ENCODE data around the gene CPED1. TPM values are rescaled to one million over a fixed set of nuclear protein-coding genes. Genes with fewer than 3 reads are reported as not detected.

Gene CPED1
- total RNA-seq, 1 experiment from 2014 or later, result 1.8 TPM

DNA sequence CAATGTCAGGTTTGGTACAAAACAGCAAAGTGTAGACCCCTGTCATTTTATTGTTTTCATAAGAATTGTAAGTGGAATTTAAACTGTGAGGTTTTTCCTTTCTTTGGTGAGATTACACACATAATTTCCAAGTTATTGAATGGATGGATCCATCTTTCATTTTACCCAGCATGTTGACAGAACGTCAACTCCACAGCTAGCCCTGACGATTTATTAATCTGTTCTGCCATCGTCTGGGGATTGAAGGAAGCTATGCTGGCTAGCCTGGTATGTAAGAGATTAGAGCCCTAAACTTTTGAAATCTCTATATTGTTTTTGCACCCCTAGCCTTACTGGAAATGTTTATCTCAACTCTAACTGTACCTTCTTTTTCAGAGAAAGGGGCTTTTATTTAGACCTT lies 348.9 kb downstream of the CPED1 start:
- Histone ChIP-seq H3K9me2 (replicated peaks; ENCODE audit: low read length) (no peaks in the 10 kb centered on the region), H2AFZ (ENCODE audit: low read length) (no peak overlapping the region), H3K4me2 (ENCODE audit: low read length) (no peak overlapping the region), H3K9me3 (ENCODE audit: low read length) (no peaks in the 10 kb centered on the region), H3K79me2 (ENCODE audit: low read length) (no peaks in the 10 kb centered on the region), H3K27ac (ENCODE audit: low read length) (no peak overlapping the region), H4K20me1 (ENCODE audit: low read length) (no peaks in the 10 kb centered on the region), H3K4me1 (ENCODE audit: insufficient read depth, low read length) (no peaks in the 10 kb centered on the region), H3K27me3 (ENCODE audit: low read length) (peaks cover 39% of the 10 kb centered on the region), H3F3A (ENCODE audit: low read length, unreplicated experiment) (no peaks in the 10 kb centered on the region), H3K36me3 (ENCODE audit: low read depth, low read length) (no peaks in the 10 kb centered on the region), H3K4me3 (ENCODE audit: low read length) (no peak overlapping the region), H3K9ac (ENCODE audit: low read length) (no peak overlapping the region)
- ChIA-PET CTCF (interaction anchor here (0.6 kb wide), 2 partner anchors 90 to 211 kb away, joined by 3 read pairs; no protein-coding TSS in a partner anchor), POLR2A (ENCODE audit: unreplicated experiment) (no interaction called here)
- BruUV-seq (replicated peaks), result no TSS peak
- DNase-seq (peak; percentile 56), ATAC-seq (peak; percentile 93)
- TF ChIP-seq, protein P1, sequence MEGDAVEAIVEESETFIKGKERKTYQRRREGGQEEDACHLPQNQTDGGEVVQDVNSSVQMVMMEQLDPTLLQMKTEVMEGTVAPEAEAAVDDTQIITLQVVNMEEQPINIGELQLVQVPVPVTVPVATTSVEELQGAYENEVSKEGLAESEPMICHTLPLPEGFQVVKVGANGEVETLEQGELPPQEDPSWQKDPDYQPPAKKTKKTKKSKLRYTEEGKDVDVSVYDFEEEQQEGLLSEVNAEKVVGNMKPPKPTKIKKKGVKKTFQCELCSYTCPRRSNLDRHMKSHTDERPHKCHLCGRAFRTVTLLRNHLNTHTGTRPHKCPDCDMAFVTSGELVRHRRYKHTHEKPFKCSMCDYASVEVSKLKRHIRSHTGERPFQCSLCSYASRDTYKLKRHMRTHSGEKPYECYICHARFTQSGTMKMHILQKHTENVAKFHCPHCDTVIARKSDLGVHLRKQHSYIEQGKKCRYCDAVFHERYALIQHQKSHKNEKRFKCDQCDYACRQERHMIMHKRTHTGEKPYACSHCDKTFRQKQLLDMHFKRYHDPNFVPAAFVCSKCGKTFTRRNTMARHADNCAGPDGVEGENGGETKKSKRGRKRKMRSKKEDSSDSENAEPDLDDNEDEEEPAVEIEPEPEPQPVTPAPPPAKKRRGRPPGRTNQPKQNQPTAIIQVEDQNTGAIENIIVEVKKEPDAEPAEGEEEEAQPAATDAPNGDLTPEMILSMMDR (conservative IDR thresholded peaks at IDR 0.05; ENCODE audit: low read depth, low read length), result peak; percentile 65
- TF ChIP-seq EZH2phosphoT487 (IDR thresholded peaks at IDR 0.05; ENCODE audit: borderline replicate concordance, low read length) (no peak), EZH2 (IDR thresholded peaks at IDR 0.05; ENCODE audit: low read length, unreplicated experiment) (no peak)
- intact Hi-C loops (cut with micrococcal nuclease), result loop anchor here (1.0 to 10.0 kb wide), 5 partner anchors 63 to 657 kb away; partner anchors contain the start of gene CPED1

DNA sequence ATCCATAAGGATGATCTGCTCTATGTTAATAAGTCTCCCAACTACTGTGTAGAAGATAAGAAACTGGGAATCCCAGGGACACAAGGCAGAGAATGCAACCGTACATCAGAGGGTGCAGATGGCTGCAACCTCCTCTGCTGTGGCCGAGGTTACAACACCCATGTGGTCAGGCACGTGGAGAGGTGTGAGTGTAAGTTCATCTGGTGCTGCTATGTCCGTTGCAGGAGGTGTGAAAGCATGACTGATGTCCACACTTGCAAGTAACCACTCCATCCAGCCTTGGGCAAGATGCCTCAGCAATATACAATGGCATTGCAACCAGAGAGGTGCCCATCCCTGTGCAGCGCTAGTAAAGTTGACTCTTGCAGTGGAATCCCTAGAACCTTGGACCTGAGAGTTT lies 350.6 kb downstream of the CPED1 start:
- H3F3A ChIP-seq (ENCODE audit: low read length, unreplicated experiment), result no peaks in the 10 kb centered on the region
- no peak overlapping the region for H3K4me3 ChIP-seq (ENCODE audit: low read length)
- no TSS peak for BruUV-seq (replicated peaks)

DNA sequence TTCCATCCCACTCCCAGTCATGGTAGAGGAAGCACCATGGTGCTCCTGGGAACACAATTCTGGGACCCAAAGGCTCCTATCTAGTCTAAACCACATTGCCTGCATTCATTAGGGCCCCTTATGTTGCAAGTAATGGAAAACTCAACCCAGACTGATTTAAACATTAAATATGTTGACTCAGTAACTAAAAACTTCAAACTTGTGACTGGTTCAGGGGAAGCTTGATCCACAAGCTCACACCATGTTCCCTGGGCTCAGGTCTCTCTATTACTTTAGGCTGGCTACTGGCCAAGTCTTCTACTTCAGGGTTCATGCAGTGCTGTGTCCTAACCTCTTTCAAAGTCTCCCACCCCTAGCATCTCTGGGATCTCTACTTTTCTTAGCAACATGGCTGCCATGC lies 353.4 kb downstream of the CPED1 start:
- Histone ChIP-seq H3K4me2 (ENCODE audit: low read length) (no peak overlapping the region), H3K9me2 (replicated peaks; ENCODE audit: low read length) (no peaks in the 10 kb centered on the region), H3K9me3 (ENCODE audit: low read length) (no peaks in the 10 kb centered on the region), H3K4me1 (ENCODE audit: insufficient read depth, low read length) (no peaks in the 10 kb centered on the region), H3K9ac (ENCODE audit: low read length) (no peak overlapping the region), H3K4me3 (ENCODE audit: low read length) (no peak overlapping the region), H3K27me3 (ENCODE audit: low read length) (peaks cover 3% of the 10 kb centered on the region; the same call in 1 of the 2 replicates), H3K79me2 (ENCODE audit: low read length) (no peaks in the 10 kb centered on the region), H4K20me1 (ENCODE audit: low read length) (no peaks in the 10 kb centered on the region), H3K27ac (ENCODE audit: low read length) (no peak overlapping the region), H3F3A (ENCODE audit: low read length, unreplicated experiment) (no peaks in the 10 kb centered on the region), H2AFZ (ENCODE audit: low read length) (no peak overlapping the region), H3K36me3 (ENCODE audit: low read depth, low read length) (no peaks in the 10 kb centered on the region)
- DNase-seq (no peak), ATAC-seq (no peak)
- CTCF ChIA-PET, result no interaction called here
- POLR2A ChIA-PET (ENCODE audit: unreplicated experiment), result interaction anchor here (0.6 kb wide), 1 partner anchor 460 kb away, joined by 3 read pairs; no protein-coding TSS in a partner anchor
- TF ChIP-seq EZH2 (IDR thresholded peaks at IDR 0.05; ENCODE audit: low read length, unreplicated experiment) (no peak), EZH2phosphoT487 (IDR thresholded peaks at IDR 0.05; ENCODE audit: borderline replicate concordance, low read length) (no peak)
- TF ChIP-seq, protein P1 (conservative IDR thresholded peaks at IDR 0.05; ENCODE audit: low read depth, low read length), result no peak
- intact Hi-C loops (cut with micrococcal nuclease), result no loop called here
- no TSS peak for BruUV-seq (replicated peaks)

More for the DNA sequence above, 350.6 kb downstream of the CPED1 start:
- intact Hi-C loops (cut with micrococcal nuclease), result loop anchor here (10.0 kb wide), 3 partner anchors 64 to 656 kb away; partner anchors contain the start of gene CPED1
- DNase-seq, result no peak
- TF ChIP-seq, protein P1 (conservative IDR thresholded peaks at IDR 0.05; ENCODE audit: low read depth, low read length), result no peak
- TF ChIP-seq EZH2 (IDR thresholded peaks at IDR 0.05; ENCODE audit: low read length, unreplicated experiment) (no peak), EZH2phosphoT487 (IDR thresholded peaks at IDR 0.05; ENCODE audit: borderline replicate concordance, low read length) (no peak)
- Histone ChIP-seq H3K27ac (ENCODE audit: low read length) (no peak overlapping the region), H3K9me3 (ENCODE audit: low read length) (no peaks in the 10 kb centered on the region), H3K4me2 (ENCODE audit: low read length) (no peak overlapping the region), H3K27me3 (ENCODE audit: low read length) (peaks cover 30% of the 10 kb centered on the region), H3K9me2 (replicated peaks; ENCODE audit: low read length) (no peaks in the 10 kb centered on the region), H3K4me1 (ENCODE audit: insufficient read depth, low read length) (no peaks in the 10 kb centered on the region), H3K79me2 (ENCODE audit: low read length) (no peaks in the 10 kb centered on the region), H3K9ac (ENCODE audit: low read length) (no peak overlapping the region), H3K36me3 (ENCODE audit: low read depth, low read length) (no peaks in the 10 kb centered on the region), H4K20me1 (ENCODE audit: low read length) (no peaks in the 10 kb centered on the region), H2AFZ (ENCODE audit: low read length) (no peak overlapping the region)
- ChIA-PET POLR2A (ENCODE audit: unreplicated experiment) (no interaction called here), CTCF (no interaction called here)
- ATAC-seq, result no peak

All from PC-3 (cell line).